Left ventricle myocardium inferior (tissue), 1 donor: ENCODE data around the gene MACC1. TPM values are rescaled to one million over a fixed set of nuclear protein-coding genes. Genes with fewer than 3 reads are reported as not detected.

Source experiments
- DNase-seq: peaks from one replicate; pipeline ENCODE4 v3.0.0-alpha.2; 2020
- H3K27ac ChIP-seq: fragments of 200-600 bp; replicated peaks from 2 replicates; pipeline ENCODE4 v1.8.0; 2021
- H3K27me3 ChIP-seq: fragments of 200-600 bp; 2 replicates; pipeline ENCODE4 v1.8.0; 2021; ENCODE audit warnings: low read depth
- H3K36me3 ChIP-seq: fragments of 200-600 bp; 2 replicates; pipeline ENCODE4 v1.8.0; 2021
- H3K4me1 ChIP-seq: fragments of 200-600 bp; 2 replicates; pipeline ENCODE4 v1.8.0; 2021
- H3K4me3 ChIP-seq: fragments of 200-600 bp; 2 replicates; pipeline ENCODE4 v1.8.0; 2021; ENCODE audit warnings: mild to moderate bottlenecking, moderate library complexity
- H3K9me3 ChIP-seq: fragments of 200-600 bp; replicated peaks from 2 replicates; pipeline ENCODE4 v1.8.0; 2021
- CTCF ChIP-seq: fragments of 200-600 bp; IDR thresholded peaks from 2 replicates; pipeline ENCODE4 v1.8.0; 2021; ENCODE audit warnings: antibody characterized with exemption, mild to moderate bottlenecking, borderline replicate concordance
- intact Hi-C: fragments of 100-400 bp; cut with micrococcal nuclease; formaldehyde crosslinking; loops from one replicate; pipeline ENCODE4 v1.11.0; 2022
- total RNA-seq: library from RNA; stranded (reverse); fragmentation: NEBNext Ultra II Directional; extraction: Animal tissue kit (Norgen Biotek cat#: 25700); gene quantifications from one replicate; pipeline ENCODE4 v1.2.1, GENCODE V29; 2021
- donor health status: DM: no; HTN: yes; CAD: no; lungs with severe emphysema.

Gene MACC1
- total RNA-seq, 1 donor from 2014 or later, result 0.03 TPM

DNA sequence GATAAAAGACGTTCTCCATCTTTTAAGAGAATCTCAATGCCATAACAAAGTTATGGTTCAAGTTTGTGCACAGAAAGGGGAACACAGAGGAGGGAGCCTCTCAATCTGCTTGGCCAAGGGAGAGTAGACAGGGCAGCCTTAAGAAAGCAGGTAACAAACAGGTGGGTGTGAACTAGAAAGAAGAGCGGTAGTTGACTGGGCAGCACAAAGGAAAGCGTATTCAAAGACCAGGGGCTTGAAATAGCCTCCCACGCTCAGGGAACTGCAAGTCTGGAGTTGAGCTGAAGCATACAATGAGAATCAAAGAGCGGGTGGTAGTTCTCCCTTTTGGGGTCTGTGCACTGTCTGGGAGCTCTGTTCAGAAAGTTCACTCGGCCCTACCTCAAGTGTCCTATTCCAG lies 18.9 kb upstream of the MACC1 start:
- DNase-seq, result no peak
- intact Hi-C loops, result no loop called here
- H3K27me3 ChIP-seq, result no peaks in the 10 kb centered on the region

GRCh38 chr7:20235288-20235687 lies 18.1 kb upstream of the MACC1 start:
- intact Hi-C loops, result no loop called here
- H3K27ac ChIP-seq, result no peak overlapping the region
- no peaks in the 10 kb centered on the region for H3K4me1 ChIP-seq
- H3K4me3 ChIP-seq, result no peak overlapping the region
- H3K9me3 ChIP-seq, result no peaks in the 10 kb centered on the region
- no peak for TF ChIP-seq CTCF
- H3K27me3 ChIP-seq, result no peaks in the 10 kb centered on the region
- H3K36me3 ChIP-seq, result no peaks in the 10 kb centered on the region
- DNase-seq, result no peak

More for the DNA sequence above, 18.9 kb upstream of the MACC1 start:
- H3K4me3 ChIP-seq, result no peak overlapping the region
- H3K27ac ChIP-seq, result no peak overlapping the region
- H3K36me3 ChIP-seq, result no peaks in the 10 kb centered on the region
- no peaks in the 10 kb centered on the region for H3K9me3 ChIP-seq
- no peak for TF ChIP-seq CTCF
- H3K4me1 ChIP-seq, result no peaks in the 10 kb centered on the region

GRCh38 chr7:20233362-20233761 lies 16.2 kb upstream of the MACC1 start:
- DNase-seq, result no peak
- no peak for TF ChIP-seq CTCF
- no peak overlapping the region for H3K27ac ChIP-seq
- H3K4me1 ChIP-seq, result no peaks in the 10 kb centered on the region
- no peaks in the 10 kb centered on the region for H3K9me3 ChIP-seq
- no peak overlapping the region for H3K4me3 ChIP-seq
- intact Hi-C loops, result no loop called here
- H3K36me3 ChIP-seq, result no peaks in the 10 kb centered on the region
- no peaks in the 10 kb centered on the region for H3K27me3 ChIP-seq

DNA sequence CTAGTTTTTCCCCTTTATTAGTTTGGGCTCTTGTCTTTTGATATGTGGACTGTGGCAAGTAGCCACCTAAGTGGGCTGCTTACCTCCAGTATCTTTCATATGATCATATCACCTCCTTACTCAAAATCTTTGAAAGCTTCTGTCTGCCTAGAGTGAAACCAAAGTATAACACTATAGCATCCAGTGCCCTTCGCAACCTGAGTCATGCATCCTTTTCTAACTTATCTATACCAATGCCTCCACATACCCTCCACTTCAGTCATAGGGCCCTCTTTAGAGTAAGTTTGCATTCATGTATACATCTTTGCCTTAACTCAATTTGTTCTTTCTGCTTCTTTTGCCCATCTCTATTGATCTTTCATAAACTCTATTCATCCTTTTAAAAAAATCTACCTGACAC lies 15.7 kb upstream of the MACC1 start:
- TF ChIP-seq CTCF, result no peak
- DNase-seq, result no peak
- no peaks in the 10 kb centered on the region for H3K4me1 ChIP-seq
- no peak overlapping the region for H3K27ac ChIP-seq
- no peaks in the 10 kb centered on the region for H3K27me3 ChIP-seq
- intact Hi-C loops, result no loop called here
- no peak overlapping the region for H3K4me3 ChIP-seq
- no peaks in the 10 kb centered on the region for H3K36me3 ChIP-seq
- no peaks in the 10 kb centered on the region for H3K9me3 ChIP-seq

DNA sequence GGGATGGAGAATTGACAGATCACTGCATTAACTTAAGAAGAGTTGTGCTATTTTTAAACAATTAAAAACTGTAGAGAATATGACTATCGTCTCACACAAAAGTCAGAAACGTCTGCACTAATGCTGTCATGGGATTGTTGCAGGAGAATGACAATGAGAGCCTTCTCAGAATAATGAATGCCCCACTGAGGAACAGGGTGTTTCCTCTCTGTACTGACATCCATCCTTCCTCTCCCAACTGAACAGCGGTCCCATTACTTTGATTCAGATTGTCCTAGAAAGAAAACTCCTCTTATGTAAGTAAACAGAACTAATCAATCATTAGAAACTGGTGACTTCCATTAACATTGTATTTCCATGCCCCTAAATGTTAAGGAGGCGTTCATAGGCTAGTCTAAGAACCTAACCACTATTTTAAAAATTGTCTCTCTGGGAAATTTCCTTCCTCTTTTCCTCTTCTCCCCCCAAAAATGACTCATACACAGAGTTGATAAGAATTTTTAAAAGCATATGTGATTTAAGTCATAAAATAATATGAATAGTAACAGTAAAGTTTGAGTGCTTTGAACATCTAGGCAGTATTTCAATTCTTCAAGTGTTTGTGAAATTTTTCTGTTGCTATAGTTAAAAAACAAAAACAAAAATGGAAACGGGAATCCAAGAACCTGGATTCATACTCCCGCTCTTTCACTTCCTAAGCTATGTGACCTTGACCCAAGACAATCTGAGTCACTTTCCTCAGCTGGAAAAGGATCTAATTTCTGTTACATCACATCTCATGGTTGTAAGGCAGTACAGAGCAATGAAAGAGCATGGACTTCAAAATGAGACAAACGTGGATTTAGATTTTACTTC lies 12.7 kb upstream of the MACC1 start:
- H3K36me3 ChIP-seq, result no peaks in the 10 kb centered on the region
- intact Hi-C loops, result no loop called here
- no peak overlapping the region for H3K27ac ChIP-seq

More for the DNA sequence above, 12.7 kb upstream of the MACC1 start:
- H3K9me3 ChIP-seq, result no peaks in the 10 kb centered on the region
- no peak for TF ChIP-seq CTCF
- no peaks in the 10 kb centered on the region for H3K4me1 ChIP-seq
- H3K4me3 ChIP-seq, result no peak overlapping the region
- peaks cover 6% of the 10 kb centered on the region for H3K27me3 ChIP-seq
- no peak for DNase-seq
